T-helper 9 cell (primary cell): ENCODE measurements around the gene SNX3.
"Not testable (repeated sequence)": the region's sequence is repeated elsewhere in the genome, so short reads cannot be mapped to it uniquely, and the experiment has no call there.

Experiments used
- DNase-seq: peaks from one replicate; pipeline ENCODE4 v3.0.0-alpha.2; 2020

The SNX3 gene

DNA sequence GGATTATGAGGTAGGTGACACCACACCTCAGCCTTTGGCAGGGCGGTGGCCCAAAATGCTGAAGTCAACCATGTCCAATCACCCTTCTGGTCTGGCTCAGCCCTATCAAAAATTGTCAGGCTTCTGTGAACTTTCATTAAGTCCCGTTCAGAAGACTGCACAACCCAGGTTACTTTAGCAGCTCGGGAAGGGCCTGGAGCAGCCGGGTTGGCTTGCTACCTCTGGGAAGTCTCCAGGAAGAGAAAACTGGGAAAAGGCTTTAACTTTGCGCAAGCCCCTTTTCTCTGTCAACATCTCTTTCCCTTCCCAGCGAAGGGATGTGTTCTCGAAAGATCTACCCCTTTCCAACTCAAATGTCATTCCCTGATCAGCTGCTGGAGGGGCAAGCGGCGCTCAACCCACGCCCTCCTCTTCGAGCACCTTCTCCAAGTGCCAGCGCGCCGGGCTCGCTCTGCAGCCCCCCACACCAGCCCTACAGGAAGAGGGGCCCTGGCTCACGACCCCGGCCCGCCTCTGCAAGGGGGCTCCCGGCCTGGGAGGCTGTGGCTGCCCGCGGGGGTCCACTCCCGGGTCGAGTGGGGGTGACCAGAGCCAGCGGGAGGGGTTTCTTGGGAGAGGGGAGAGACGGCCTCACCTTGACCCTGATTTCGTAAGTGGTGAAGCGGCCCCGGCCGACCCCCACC lies 573 bp downstream of the SNX3 start:
- no peak for DNase-seq

DNA sequence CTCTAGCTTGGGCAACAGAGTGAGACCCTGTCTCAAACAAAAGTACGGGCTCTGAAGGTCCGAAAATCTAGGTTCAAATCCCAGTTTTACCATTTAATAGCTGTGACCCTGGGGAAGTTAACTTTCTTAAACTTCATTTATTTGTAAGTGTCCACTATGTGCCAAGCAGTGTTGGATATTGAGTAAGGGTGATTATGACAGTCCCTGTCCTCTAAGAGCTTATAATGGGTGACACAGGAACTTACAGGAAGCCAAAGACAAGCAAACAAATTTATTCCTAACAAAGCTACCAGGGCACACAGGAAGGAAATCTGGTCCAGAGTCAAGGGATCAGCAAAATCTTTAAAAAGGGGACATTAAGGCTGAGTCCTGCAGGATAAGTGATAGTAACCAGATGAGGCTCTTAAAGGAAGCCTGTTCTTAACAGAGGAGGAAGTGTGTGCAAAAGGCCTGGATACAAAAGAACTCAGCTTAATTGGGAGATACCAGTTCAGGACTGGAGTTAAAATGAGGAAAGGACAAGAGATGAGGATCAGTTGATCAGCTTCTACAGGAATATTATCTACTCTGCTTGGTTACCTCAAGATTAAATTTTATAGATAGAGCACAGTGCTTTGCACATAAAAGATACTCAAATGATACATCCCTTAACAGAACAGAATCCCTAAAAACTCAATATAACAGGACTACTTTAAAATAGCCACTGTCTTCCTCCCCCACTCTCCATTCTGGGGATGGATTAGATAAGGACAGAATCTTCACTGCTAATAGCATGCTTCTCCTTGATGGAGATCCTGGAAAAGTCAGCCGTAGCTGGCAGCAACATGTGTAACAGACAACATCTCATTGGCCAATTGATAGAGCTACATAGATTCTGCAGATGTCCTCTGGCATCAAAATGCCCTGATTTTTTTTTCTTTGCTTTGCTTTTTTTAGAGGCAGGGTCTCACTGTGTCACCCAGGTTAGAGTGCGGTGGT lies 6.1 kb downstream of the SNX3 start:
- no peak for DNase-seq

DNA sequence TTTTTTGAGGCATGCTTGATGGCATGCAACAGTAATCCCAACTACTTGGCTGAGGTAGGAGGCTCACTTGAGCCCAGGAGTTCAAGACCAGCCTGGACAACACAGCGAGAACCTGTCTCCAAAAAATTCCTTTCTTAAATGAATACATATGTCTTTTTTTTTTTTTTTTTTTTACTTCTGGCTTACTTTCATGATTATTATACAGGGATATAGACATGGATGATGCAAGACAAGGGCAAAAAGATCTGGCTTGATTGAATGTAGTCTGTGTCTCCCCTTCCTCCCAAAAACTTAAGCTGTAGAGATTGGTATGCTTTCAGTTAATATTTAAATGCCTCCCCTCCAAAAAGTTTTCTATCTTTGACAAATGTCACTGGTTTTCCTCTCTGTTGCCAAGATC lies 7.6 kb downstream of the SNX3 start:
- no peak for DNase-seq

DNA sequence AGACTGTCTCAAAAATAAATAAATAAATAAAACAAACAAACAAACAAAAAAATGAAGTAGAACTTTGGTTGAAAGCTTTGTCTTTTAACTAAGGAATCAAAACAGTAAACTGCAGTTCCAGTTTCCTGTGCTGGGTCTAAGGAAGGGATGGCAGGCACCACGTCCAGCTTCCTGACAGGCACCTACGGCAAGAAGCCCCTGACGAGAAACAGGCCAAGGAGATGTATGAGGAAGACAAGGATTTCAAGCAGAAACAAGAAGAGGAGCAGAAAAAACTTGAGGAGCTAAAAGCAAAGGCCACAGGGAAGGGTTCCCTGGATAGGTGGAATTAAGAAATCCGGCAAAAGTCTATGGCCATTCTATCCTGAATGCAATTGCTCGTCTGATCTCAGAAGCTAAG lies 8.8 kb downstream of the SNX3 start:
- DNase-seq, result no peak

DNA sequence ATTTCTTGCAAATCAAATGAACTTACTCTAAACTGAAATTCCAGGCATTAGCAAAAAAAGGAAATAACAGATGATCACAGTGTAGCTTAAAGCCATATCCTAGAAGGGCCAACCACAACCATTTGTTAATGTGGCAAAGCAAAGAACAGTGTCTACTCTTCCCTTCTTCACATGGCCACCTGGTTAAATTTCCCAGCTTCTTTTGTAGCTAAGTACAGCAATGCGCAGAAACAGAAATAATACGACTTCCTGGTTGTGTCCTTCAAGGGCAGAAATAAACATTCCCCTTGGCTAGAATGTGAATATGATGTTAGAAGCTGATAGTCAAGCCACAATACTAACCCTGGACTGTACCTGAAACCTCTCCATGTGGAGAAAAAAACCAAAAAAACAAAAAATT lies 9.6 kb downstream of the SNX3 start:
- no peak for DNase-seq

DNA sequence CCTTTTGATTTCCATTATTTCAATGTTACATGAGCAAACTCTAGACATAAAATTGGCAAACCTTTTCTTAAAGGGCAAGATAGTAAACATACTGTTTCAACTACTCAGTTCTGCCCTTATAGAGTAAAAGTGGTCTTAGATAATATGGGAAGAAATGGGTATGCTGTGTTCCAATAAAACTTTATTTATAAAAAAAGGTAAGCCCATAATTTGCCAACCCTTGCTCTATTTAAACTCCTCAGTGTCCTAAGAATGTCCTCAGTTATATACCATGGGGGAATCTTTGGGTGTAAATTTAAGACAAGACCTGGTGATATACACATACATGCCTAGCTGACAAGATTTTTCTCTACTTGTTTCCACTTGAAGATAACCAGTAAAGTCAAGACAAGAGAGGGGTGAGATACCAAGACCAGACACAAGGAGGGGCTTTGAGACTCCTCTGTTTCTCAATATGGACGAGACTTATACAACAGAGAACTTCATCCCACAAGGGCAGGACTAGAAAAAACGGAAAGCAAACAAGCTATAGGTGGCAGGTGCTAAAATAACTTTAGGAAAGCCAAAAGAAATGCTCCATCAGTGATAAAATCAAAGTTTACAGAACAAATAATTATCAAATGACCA lies 10.5 kb downstream of the SNX3 start:
- no peak for DNase-seq

DNA sequence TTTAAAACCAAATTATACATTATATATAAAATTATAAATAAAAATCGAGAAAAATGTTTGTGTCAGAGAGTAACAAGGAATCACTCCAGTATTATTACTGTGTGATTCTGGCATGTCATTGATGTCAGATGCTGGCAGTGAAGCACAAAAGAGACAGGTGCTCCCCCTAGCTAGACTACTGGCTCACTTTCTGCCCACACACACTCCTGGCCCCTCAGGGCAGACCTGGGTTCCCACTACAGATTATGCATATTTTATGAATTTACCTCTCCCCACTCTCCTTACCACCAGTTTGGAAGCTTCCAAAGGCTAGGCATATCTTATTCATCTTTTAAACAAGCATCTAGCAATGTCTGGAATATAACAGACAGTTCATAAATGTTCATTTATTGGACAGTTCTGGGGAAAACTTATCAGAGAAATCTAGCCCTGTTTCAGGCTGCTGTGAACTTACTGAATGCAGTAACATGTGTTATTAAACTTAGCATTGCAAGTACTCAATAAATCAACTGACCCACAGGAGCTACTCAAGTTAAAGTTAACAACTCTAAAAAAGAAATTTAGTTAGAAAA lies 12.8 kb downstream of the SNX3 start:
- no peak for DNase-seq

DNA sequence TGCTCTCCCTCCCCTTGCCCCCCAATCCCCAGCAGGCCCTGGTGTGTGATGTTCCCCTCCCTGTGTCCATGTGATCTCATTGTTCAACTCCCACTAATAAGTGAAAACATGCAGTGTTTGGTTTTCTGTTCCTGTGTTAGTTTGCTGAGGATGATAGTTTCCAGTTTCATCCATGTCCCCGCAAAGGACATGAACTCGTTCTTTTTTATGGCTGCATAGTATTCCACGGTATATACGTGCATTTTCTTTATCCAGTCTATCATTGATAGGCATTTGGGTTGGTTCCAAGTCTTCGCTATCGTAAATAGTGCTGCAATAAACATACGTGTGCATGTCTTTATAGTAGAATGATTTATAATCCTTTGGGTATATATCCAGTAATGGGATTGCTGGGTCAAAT lies 15.7 kb downstream of the SNX3 start:
- not testable (repeated sequence) for DNase-seq

DNA sequence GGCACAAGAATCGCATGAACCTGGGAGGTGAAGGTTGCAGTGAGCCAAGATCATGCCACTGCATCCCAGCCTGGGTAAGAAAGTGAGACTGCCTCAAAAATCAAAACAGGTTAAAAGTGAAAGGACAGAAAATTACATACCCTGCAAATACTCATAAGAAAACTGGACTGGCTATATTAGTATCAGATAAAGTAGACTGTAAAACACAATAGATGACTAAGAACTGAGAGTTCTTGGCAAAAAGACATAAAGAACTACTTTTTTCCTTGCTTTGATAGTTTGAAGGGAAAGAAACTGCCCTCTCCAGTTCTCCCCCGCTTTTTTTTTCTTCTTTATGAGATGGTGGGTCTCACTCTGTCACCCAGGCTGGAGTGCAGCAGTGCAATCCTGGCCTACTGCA lies 17.0 kb downstream of the SNX3 start:
- no peak for DNase-seq

DNA sequence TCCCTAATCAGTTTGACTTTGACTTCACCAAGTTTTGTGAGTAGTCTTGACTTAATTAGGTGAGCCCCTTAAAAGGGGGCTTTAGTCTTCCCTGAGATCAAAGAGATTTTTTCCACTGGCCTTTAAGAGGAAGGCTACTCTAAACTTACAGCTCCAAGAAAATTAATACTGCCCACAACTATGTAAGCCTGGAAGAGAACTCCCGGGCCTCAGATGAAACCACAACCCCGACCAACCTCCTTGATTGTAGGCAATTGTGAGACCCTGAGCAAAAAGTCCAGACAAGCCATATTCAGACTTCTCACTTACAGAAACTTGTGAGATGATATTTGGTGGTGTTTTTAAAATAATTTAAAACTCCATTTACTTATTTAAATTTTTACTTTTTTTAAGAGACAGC lies 18.1 kb downstream of the SNX3 start:
- DNase-seq, result no peak

DNA sequence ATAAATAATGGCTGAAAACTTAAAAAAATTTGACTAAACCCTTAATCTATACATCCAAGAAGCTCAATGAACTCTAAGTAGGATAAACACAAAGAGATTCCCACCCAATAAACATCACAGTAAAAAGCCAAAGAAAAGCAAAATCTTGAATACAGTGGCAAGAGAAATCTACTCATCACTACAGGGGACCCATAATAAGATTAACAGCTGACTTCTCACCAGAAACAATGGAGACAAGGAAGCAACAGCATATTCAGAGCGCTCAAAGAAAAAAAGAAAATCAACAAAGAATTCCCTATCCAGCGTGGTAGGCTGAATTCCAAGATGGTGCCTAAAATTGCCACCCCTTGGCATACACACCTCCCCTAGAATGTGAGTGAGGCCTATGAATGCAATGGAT lies 18.6 kb downstream of the SNX3 start:
- no peak for DNase-seq

DNA sequence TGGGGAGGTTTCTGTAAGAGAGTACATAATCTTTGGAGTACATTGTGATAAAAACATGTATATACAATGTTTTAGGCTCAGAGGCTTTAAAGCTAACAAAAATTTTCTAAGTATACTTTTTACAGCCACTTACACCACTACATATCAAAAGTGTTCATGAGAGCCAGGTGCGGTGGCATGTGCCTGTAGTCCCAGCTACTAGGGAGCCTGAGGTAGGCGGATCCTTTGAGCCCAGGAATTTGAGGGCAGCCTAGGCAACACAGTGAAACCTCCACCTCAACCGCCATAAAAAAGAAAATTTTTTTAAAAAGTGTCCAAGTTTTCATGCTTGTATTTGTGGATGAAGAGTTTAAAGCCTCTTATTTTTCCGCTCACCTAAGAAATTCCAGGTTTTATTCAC lies 22.5 kb downstream of the SNX3 start:
- no peak for DNase-seq

DNA sequence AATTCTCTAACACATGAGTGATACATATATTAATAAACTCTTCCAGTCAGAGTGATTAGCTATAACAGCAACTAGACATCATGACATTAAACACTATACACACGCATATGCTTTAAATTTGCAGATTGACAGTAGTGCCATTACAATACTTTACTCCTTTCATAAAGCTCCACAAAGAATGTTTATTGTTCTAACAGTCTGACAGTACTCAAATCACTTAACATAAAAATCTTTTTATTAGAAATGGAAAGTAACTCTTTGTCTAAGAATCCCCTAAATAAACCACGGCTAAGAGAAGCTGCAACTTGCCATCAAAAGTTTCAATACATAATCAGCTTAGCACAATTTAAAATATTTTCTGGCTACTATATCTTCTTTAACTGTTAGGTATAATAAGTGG lies 24.0 kb downstream of the SNX3 start:
- no peak for DNase-seq

DNA sequence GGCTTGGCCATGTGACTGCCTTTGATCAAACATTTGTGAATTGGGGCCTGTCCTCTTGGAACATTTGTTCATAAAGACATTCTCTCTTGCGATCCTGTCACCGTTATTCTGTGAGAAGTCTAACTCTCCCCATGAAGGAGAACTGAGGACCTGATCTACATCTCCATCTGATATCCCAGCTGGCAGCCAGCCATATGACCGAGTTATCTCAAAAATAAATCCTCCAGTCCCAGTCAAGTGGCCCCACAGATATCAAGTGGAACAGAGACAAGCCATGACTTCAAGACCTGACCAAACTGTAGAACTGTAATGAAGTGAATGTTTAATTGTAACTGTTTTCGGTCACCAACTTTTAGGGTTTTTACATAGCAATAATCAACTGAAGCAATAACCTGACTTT lies 25.7 kb downstream of the SNX3 start:
- DNase-seq, result no peak

DNA sequence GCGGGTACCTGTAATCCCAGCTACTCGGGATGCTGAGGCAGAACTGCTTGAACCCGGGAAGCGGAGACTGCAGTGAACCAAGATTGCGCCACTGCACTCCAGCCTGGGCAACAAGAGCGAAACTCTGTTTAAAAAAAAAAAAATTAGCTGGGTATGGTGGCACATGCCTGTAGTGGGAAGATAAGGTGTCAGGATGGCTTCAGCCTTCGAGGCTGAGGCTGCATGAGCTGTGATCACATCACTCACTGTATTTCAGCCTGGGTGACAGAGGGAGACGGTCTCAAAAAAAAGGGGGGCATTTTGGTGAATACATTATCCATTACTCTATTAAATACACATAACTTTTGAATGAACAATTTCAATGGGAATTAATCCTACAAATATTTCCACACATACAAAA lies 32.4 kb downstream of the SNX3 start:
- no peak for DNase-seq

DNA sequence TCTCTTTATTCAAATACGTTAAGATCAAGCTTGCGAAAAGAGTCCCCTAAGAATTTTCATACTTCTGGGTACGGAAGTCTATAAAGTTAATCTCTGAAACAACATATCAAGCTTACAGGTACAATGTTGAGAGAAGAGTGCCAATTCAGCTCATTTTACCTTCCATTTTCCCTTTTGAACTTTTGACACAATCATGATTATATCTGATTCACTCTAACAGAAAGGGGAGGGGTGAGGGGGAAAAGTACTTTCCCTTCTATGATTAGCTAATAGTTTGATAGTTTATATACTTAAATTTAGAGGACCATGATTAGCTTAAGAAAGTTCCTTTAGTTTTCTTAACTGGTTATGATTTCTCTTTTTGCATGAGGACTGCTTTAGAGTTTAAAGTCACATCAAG lies 33.5 kb downstream of the SNX3 start:
- no peak for DNase-seq

DNA sequence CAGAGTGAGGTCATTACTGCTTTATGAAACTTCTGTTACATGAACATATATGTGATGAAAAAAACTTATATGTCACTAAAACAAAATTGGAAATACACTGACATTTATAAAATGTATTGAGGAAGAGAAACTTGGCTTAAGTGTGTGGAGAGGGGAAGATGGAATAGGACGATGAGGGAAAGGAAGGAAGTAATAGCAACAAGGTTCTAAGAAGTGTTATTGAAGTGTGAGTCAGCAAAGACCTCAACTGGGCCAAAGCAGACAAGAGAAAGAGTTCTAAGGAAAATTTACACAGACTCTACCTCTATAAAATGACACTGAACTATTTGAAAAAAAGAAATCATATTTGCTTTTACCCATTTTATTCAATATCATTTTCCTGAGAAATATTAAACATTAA lies 38.3 kb downstream of the SNX3 start:
- DNase-seq, result no peak

DNA sequence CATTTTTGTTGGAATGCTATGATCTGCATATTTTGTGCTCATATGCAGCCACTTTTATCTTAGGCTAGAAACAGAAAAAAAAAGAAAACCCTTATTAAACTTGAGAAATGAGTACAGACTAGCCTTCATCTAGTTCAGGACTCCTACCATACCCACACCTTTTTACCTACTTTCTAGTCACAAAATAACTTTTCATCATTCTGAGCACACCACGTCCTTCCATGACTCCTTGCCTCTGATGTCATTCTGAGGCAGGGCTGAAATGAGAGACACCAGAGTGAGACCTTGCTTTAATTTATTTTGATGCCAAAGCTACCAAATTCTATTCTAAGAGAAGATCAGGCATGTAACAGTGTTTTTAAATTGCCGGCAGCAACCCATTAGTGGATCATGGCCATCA lies 38.8 kb downstream of the SNX3 start:
- DNase-seq, result no peak

DNA sequence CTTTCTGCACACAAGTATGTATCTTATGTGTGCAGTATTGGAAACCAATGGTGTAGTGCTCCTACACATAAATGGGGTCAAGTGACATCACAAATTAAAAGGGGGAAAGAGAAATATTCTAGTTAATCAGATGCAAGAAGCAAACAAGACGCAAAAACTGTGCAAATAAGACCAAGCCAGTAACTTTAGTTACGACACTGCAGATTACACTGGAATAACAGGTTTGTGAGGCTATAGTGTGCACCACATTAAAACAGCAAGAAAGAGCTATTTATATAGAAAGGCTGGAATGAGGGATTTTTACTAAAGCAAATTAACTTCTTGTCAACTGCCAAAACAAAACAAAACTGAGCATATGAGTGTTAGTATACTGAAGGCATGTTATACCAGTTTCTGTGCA lies 49.2 kb downstream of the SNX3 start:
- DNase-seq, result no peak

DNA sequence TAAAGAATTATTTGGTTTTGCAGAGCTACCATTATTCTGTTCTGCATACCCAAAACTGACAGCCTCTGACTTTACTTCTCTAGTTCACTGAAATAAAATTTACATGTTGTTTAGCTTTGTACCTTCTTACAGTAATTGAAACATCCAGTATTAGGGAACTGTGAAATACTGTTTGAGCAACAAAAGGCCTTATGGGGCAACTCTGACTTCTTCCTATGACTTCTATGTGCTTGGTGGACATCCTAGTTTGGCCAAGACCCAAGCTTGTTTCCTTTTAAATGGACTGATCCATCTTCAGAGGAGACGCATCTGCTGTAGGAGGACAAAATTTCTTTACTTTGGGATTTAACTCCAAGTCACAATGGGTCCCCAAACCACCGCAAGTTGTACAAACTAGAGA lies 50.3 kb downstream of the SNX3 start:
- no peak for DNase-seq

DNA sequence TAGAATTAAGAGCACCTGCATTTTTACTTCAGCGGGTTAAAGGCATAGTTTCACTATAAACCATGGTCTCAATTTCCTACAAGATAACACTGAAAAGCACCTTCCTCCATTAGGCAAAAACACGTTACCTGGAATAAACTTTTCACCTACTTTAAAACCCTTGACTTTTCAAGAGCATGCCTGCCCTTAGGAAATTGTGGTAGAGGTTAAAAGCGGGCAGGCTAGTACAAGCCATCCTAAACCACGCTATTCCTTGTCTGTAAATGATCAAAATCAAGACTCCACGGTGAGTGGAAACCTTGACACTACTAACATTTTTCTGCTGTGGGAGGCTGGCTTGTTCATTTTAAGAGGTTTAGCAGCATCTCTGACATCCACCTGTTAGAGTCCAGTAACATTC lies 51.1 kb downstream of the SNX3 start:
- DNase-seq, result no peak

DNA sequence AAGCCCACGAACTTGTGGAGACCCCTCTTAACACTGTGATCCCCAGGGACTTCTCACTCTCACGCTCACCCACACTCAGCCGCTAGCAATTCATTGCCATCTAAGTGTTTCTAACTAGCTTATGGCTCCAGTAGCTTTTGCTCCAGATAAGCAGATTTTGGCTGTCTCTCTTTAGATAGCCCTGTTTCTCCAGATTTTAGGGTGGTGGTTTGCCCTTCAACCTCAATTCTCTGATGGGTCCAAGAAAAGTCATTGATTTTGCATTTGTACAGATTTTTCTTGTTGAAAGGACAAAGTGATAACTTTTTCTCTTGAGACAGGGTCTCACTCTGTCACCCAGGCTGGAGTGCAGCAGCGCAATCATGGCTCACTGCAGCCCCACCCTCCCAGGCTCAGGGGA lies 53.8 kb downstream of the SNX3 start:
- DNase-seq, result no peak
